BLaER1 (cell line): ENCODE data around the gene STXBP1.

Experiments
- H3K27ac ChIP-seq: shearing (Covaris generic); formaldehyde crosslinking; 2 replicates; pipeline ENCODE4 v1.8.1; 2022
- H3K27me3 ChIP-seq: shearing (Covaris generic); formaldehyde crosslinking; 2 replicates; pipeline ENCODE4 v1.8.1; 2022
- H3K36me3 ChIP-seq: shearing (Covaris generic); formaldehyde crosslinking; 2 replicates; pipeline ENCODE4 v1.8.1; 2022
- H3K4me1 ChIP-seq: shearing (Covaris generic); formaldehyde crosslinking; 2 replicates; pipeline ENCODE4 v1.8.1; 2022
- H3K4me2 ChIP-seq: shearing (Covaris generic); formaldehyde crosslinking; 2 replicates; pipeline ENCODE4 v1.8.1; 2022
- H3K4me3 ChIP-seq: shearing (Covaris generic); formaldehyde crosslinking; 2 replicates; pipeline ENCODE4 v1.8.1; 2022
- H3K9ac ChIP-seq: shearing (Covaris generic); formaldehyde crosslinking; 2 replicates; pipeline ENCODE4 v1.8.1; 2022
- H3K9me3 ChIP-seq: shearing (Covaris generic); formaldehyde crosslinking; 2 replicates; pipeline ENCODE4 v1.8.1; 2022
- H4K20me1 ChIP-seq: shearing (Covaris generic); formaldehyde crosslinking; 2 replicates; pipeline ENCODE4 v1.8.1; 2022
- Cebpa-rat ChIP-seq: shearing (Covaris generic); IDR thresholded peaks from 2 replicates; pipeline ENCODE4 v1.8.1; 2022

Gene STXBP1

DNA sequence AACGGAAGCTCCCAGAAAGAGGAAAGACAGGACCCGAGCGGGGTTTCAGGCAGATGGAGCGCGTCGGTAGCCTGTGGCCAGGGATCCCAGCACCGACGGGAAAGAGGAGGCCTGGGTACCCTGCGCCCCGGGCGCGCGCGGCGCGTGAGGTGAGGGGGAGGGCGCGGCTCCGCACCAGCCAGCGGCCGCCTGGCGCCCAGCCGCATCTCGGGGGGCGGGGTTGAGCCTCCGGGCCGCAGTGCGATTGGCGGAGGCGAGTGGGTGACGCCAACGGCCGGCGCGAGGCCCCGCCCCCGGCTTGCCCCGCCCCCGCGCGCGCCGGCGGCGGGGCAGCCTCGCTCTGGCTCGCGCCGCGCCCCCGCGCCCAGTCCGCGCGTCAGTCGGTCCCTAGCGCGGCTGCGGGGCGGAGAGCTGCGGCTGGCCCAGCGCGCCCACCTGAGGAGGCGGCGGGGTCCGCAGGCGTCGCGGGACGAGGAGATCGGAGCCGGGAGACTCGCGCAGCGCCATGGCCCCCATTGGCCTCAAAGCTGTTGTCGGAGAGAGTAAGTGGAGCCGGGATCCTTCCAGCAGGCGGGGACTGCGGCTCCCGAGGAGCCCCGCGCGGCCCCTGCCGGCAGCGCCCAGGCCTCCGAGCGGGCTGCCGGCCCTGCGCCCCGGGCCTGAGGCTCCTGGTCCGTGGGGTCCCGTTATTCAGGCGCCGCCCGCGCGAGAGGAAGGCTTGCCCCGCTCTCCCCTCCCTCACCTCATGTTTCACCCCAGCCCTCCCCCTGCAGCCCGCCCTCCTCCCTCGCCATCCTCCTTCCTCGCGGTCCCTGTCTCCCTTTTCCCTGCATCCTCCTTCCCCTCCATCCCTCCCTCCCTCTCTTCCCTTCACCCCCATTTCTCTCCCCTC, at the start of gene STXBP1:
TSS of gene STXBP1 (plus strand) at position 379 of the 892 bp plus-strand sequence. CDS start at position 506, 127 bp downstream.
- TF ChIP-seq Cebpa-rat: no peak

DNA sequence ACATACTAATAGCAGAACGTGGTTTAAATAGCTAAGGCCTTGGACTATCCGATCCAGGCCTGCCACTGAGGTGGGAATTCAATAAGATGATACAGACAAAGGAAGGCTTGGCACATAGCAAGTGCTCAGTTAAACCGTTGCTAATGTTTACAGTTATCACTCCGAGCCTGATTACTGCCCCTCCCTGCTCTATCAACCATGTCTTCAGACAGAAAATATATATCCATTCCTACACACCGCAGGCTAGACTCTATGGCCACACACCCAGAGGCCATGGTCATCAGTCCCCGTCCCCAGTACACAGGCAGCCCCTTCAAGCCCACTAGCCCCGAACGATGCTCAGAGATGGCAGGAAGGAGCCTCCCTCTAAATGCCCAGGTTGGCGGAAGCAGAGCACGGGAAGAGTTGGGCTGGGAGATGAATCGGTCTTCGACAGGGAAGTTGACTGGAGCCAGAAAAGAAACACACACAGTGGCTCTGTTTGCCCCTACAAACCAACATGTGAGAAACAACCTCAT, 49.7 kb upstream of the STXBP1 start:
- Histone ChIP-seq H3K4me2 (peak overlapping the region; percentile 75), H3K9ac (no peak overlapping the region), H3K4me1 (peaks cover 58% of the 10 kb centered on the region), H3K4me3 (no peak overlapping the region), H3K27ac (0 out of 2 replicates have a peak overlapping the region, but pooled peaks have one; percentile 15), H4K20me1 (peaks cover 61% of the 10 kb centered on the region), H3K36me3 (0 out of 2 replicates have a peak, but pooled peaks cover 9% of the 10 kb centered on the region), H3K9me3 (no peaks in the 10 kb centered on the region), H3K27me3 (no peaks in the 10 kb centered on the region)
- TF ChIP-seq Cebpa-rat: no peak

More for the DNA sequence above, at the start of gene STXBP1:
- Histone ChIP-seq H3K4me2 (peak within 1 kb of the TSS; percentile 89), H3K27me3 (peaks cover 60% of the 10 kb centered on the region), H3K4me3 (peak within 1 kb of the TSS; percentile 83), H3K36me3 (no peaks in the 10 kb centered on the region), H3K4me1 (peaks cover 35% of the 10 kb centered on the region), H4K20me1 (peaks cover 40% of the 10 kb centered on the region), H3K9ac (peak within 1 kb of the TSS; percentile 77), H3K27ac (no peak within 1 kb of the TSS), H3K9me3 (no peaks in the 10 kb centered on the region)

DNA sequence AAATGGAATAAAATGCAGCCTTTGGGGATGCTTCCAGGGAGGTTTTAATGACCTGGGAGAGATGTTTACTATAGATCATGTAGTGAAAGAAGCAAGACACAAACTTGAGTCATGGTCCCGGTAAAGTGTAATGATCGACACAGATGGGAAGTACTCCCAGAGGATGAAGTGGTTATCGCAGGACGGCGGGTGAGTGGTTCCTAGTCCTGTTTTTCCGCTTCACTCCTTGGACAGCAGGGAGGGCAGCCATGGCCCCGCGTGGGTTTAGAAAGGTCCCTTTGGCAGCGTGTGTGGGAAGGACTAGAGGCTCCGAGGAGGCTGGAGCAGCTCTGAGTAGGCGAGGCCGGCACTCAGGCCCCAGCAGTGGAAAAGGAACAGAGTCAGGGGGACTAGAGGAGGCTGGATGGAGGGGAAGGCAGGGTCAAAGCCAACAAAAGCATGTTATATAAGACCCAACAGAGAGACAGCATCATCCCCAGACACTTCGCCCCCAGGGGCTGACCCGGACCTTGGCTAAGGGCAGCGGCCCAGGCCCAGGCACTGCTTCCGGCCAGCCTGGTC, 49.2 kb upstream of the STXBP1 start:
- peaks cover 63% of the 10 kb centered on the region for H4K20me1 ChIP-seq
- TF ChIP-seq Cebpa-rat: no peak
- H3K27me3 ChIP-seq: no peaks in the 10 kb centered on the region
- H3K4me2 ChIP-seq: no peak overlapping the region
- no peak overlapping the region for H3K4me3 ChIP-seq
- no peak overlapping the region for H3K9ac ChIP-seq
- no peaks in the 10 kb centered on the region for H3K9me3 ChIP-seq
- H3K36me3 ChIP-seq: 0 out of 2 replicates have a peak, but pooled peaks cover 9% of the 10 kb centered on the region
- peaks cover 58% of the 10 kb centered on the region for H3K4me1 ChIP-seq
- no peak overlapping the region for H3K27ac ChIP-seq

DNA sequence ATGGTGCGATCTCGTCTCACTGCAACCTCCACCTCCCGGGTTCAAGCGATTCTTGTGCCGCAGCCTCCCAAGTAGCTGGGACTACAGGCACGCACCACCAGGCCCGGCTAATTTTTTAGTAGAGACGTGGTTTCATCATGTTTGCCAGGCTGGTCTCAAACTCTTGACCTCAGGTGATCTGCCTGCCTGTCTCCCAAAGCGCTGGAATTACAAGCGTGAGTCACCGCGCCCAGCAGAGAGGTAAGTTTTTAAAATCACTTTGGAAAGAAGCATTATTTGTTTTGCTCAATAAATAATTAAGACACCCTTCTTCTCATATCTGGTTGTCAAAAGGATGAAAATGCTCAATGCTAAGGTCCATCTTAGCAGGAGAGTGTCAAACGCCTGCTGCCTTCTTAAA, 48.5 kb upstream of the STXBP1 start:
- Histone ChIP-seq H3K4me2 (no peak overlapping the region), H3K36me3 (0 out of 2 replicates have a peak, but pooled peaks cover 9% of the 10 kb centered on the region), H3K27ac (no peak overlapping the region), H3K4me1 (peaks cover 58% of the 10 kb centered on the region), H3K4me3 (no peak overlapping the region), H3K9me3 (no peaks in the 10 kb centered on the region), H4K20me1 (peaks cover 60% of the 10 kb centered on the region), H3K27me3 (no peaks in the 10 kb centered on the region), H3K9ac (no peak overlapping the region)
- TF ChIP-seq Cebpa-rat: no peak

DNA sequence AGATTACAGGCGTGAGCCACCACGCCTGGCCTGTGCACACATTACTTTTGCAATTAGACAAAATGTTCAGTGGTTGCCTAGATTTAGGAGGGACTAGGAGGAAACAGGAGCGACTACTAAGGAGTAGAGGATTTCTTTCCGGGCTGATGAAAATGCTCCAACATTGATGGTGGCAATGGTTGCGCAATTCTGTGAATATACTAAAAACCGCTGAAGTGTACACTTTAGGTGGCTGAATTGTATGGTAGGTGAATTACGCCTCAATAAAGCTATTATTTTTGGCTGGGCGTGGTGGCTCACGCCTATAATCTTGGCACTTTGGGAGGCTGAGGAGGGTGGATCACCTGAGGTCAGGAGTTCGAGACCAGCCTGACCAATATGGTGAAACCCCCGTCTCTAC, 46.8 kb upstream of the STXBP1 start:
- peaks cover 50% of the 10 kb centered on the region for H3K4me1 ChIP-seq
- TF ChIP-seq Cebpa-rat: peak; percentile 91
- H3K4me2 ChIP-seq: no peak overlapping the region

DNA sequence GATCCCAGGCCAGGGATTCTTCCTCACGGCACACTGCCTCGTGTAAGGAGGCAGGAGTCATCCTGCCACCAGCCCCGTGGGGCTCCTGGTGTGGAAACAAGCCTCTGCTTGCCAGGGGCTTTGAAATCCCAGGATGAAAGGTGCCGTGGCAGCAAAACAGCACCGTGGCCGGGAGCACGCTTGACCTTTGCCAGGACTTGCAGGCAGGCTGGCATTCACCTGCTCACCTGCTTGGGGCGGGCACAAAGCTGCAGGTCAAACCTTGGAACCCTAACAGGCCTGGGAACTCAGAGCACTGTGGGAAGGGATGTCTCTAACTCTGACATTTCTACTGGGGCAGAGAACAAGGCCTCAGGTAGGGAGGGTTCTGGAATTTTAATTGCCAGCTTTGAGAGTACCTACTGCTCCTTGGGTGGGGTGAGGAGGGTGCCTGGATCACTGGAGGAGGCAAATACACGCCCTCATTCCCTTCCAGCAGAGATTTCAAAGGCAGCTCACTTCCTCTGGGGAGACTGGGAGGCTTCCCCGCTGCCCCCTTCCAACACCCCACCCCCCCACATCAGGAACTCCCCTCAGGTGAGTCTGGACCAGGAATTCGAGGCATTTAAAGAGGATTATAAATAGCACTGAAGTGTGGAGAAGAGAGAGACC, 45.6 kb upstream of the STXBP1 start:
- H3K4me3 ChIP-seq: no peak overlapping the region

More for the DNA sequence above, 46.8 kb upstream of the STXBP1 start:
- no peak overlapping the region for H3K4me3 ChIP-seq
- no peak overlapping the region for H3K27ac ChIP-seq
- H3K9me3 ChIP-seq: no peaks in the 10 kb centered on the region
- H4K20me1 ChIP-seq: peaks cover 54% of the 10 kb centered on the region
- H3K9ac ChIP-seq: no peak overlapping the region
- no peaks in the 10 kb centered on the region for H3K36me3 ChIP-seq
- no peaks in the 10 kb centered on the region for H3K27me3 ChIP-seq

DNA sequence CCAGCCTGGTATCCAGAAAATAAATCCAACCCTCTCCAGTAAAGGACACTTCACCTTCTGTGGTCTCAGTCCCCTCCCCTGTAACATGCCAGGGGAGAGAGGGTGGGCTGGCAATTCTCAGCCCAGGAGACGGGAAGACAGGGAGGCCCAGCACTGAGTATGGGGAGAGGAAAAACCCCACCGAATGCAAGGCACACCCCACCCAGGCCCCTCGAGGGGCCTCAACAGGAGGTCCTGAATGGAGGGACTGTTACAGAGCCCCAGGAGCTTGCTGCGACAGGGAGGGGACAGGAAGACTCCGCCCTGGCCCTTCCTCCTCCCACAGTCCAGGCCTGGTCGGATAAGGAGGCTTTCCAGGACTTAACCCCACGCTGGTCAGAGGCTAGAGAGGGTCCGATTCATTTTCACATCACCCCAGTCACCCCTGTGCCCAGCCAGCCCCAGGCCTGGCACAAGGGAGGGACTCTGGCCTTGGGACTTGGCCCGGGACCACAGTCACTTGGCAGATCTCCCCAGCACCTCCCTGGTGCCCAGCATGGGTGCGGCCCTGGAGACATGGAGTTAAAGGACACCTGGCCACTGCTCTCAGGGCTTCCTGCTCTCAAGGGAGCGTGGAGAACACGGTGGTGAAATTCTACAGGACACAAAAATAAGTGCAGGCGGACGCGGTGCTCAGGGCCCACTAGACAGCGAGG, 44.9 kb upstream of the STXBP1 start:
- Histone ChIP-seq H3K9me3 (no peaks in the 10 kb centered on the region), H3K4me3 (peak overlapping the region; percentile 89), H3K27ac (no peak overlapping the region), H3K4me2 (peak overlapping the region; percentile 99), H3K27me3 (no peaks in the 10 kb centered on the region), H3K9ac (peak overlapping the region; percentile 80), H4K20me1 (peaks cover 39% of the 10 kb centered on the region), H3K36me3 (no peaks in the 10 kb centered on the region), H3K4me1 (peaks cover 40% of the 10 kb centered on the region)
- TF ChIP-seq Cebpa-rat: no peak

More for the DNA sequence above, 45.6 kb upstream of the STXBP1 start:
- H3K9ac ChIP-seq: no peak overlapping the region
- H4K20me1 ChIP-seq: peaks cover 46% of the 10 kb centered on the region
- peak overlapping the region; percentile 99 for H3K4me2 ChIP-seq
- peaks cover 47% of the 10 kb centered on the region for H3K4me1 ChIP-seq
- H3K27ac ChIP-seq: no peak overlapping the region
- TF ChIP-seq Cebpa-rat: no peak
- no peaks in the 10 kb centered on the region for H3K27me3 ChIP-seq
- H3K9me3 ChIP-seq: no peaks in the 10 kb centered on the region
- H3K36me3 ChIP-seq: no peaks in the 10 kb centered on the region

DNA sequence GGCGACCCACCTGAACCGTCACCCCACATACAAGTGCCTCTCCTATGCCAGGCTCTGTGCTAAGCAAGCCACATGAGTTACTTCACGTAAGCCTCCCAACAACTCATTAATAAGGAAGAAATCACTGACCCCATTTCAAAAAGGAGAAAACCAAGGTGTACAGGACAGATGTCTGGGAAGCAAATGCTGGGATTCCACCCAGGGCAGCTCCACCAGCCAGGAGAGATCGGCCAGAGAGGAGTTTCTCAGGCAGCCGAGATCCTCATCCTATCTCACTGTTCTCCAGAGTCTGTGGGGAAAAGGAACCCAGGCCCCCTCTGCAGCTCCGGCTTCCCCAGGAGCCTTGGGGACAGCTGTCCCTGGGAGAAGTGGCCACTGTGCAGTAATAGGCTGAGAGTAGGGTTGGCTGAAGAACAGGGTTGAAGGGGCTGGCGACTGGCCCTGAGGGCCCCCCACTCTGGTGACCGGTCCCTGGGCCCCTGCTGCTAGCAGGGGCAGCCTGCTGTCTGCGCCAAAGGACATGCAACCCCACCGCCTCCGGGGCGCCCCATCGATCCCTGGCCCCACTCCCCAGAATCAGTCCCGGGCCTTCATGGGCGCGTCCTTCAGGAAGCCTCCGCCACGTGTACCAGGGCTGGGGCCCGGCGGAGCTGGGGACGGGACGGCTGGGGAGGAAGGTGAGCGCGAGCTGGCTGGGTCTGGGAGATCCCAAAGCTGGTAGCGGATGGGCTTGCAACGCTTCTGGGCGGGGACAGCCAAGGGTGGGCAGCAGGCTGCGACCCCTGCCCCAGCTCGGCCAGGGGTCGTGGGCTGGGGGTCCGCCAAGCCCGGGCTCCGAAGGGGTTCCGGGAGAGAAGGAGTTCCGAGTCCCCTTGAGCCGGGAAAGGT, 44.1 kb upstream of the STXBP1 start:
- peak overlapping the region; percentile 99 for H3K4me2 ChIP-seq
- H4K20me1 ChIP-seq: peaks cover 32% of the 10 kb centered on the region
- H3K4me1 ChIP-seq: peaks cover 36% of the 10 kb centered on the region
- 0 out of 2 replicates have a peak overlapping the region, but pooled peaks have one; percentile 49 for H3K27ac ChIP-seq
- H3K9ac ChIP-seq: peak overlapping the region; percentile 80
- H3K27me3 ChIP-seq: no peaks in the 10 kb centered on the region
- TF ChIP-seq Cebpa-rat: no peak
- H3K36me3 ChIP-seq: no peaks in the 10 kb centered on the region
- H3K4me3 ChIP-seq: peak overlapping the region; percentile 89
- H3K9me3 ChIP-seq: no peaks in the 10 kb centered on the region
